SJCRH30 (cell line): Measurements from ENCODE around the gene ANKFN1. TPM values are rescaled to one million over a fixed set of nuclear protein-coding genes. Genes with fewer than 3 reads are reported as not detected.

ENCODE experiments used
- DNase-seq, 2 experiments: peaks; one replicate each; pipeline ENCODE4 v3.0.0-alpha.2; 2015 to 2020
- H3K27ac ChIP-seq: fragments of 250-450 bp; sonication (Bioruptor Pico); 2 replicates; pipeline ENCODE4 v1.5.1; 2020; ENCODE audit warnings: mild to moderate bottlenecking, moderate library complexity
- H3K27me3 ChIP-seq: fragments of 250-450 bp; sonication (Bioruptor Pico); 2 replicates; pipeline ENCODE4 v1.5.1; 2020; ENCODE audit warnings: mild to moderate bottlenecking, moderate library complexity
- H3K36me3 ChIP-seq: fragments of 250-450 bp; sonication (Bioruptor Pico); 2 replicates; pipeline ENCODE4 v1.5.1; 2020; ENCODE audit warnings: mild to moderate bottlenecking, moderate library complexity
- H3K4me1 ChIP-seq: fragments of 250-450 bp; sonication (Bioruptor Pico); 2 replicates; pipeline ENCODE4 v1.5.1; 2020; ENCODE audit warnings: mild to moderate bottlenecking, moderate library complexity
- H3K4me3 ChIP-seq: fragments of 250-450 bp; sonication (Bioruptor Pico); 2 replicates; pipeline ENCODE4 v1.5.1; 2020; ENCODE audit warnings: mild to moderate bottlenecking, moderate library complexity
- H3K9me3 ChIP-seq: fragments of 250-450 bp; sonication (Bioruptor Pico); replicated peaks from 2 replicates; pipeline ENCODE4 v1.5.1; 2020; ENCODE audit warnings: mild to moderate bottlenecking, moderate library complexity
- total RNA-seq: library from RNA; depleted of rRNA; stranded (reverse); fragments of >200 nt; shearing (Covaris generic); gene quantifications from 2 replicates; pipeline ENCODE4 v1.2.3, GENCODE V29; 2014

Gene ANKFN1
- total RNA-seq, 1 experiment from 2014 or later = 1.0 TPM

- Histone ChIP-seq H3K27ac (no peak overlapping the region), H3K4me1 (no peaks in the 10 kb centered on the region)
These were observed 32.4 kb downstream of the ANKFN1 start for GRCh38 chr17:56185491-56186221.

GRCh38 chr17:56186222-56186786 lies 33.0 kb downstream of the ANKFN1 start:
- Histone ChIP-seq H3K9me3 (no peaks in the 10 kb centered on the region), H3K4me1 (no peaks in the 10 kb centered on the region), H3K27ac (no peak overlapping the region), H3K36me3 (no peaks in the 10 kb centered on the region), H3K27me3 (no peaks in the 10 kb centered on the region), H3K4me3 (no peak overlapping the region)
- DNase-seq = no peak

More at GRCh38 chr17:56185491-56186221, 32.4 kb downstream of the ANKFN1 start:
- H3K9me3 ChIP-seq = no peaks in the 10 kb centered on the region
- no peak overlapping the region for H3K4me3 ChIP-seq
- H3K27me3 ChIP-seq = no peaks in the 10 kb centered on the region
- DNase-seq = no peak
- no peaks in the 10 kb centered on the region for H3K36me3 ChIP-seq

GRCh38 chr17:56203430-56203829 lies 50.2 kb downstream of the ANKFN1 start:
- H3K27ac ChIP-seq = peak overlapping the region; percentile 15; the same call in 1 of the 2 replicates
- DNase-seq = peak; percentile 43 to 77
- H3K4me3 ChIP-seq = peak overlapping the region; percentile 59
- no peaks in the 10 kb centered on the region for H3K4me1 ChIP-seq
- H3K9me3 ChIP-seq = no peaks in the 10 kb centered on the region
- H3K27me3 ChIP-seq = no peaks in the 10 kb centered on the region
- no peaks in the 10 kb centered on the region for H3K36me3 ChIP-seq

GRCh38 chr17:56206351-56206750 lies 53.1 kb downstream of the ANKFN1 start:
- DNase-seq = no peak

GRCh38 chr17:56213031-56213430 lies 59.8 kb downstream of the ANKFN1 start:
- Histone ChIP-seq H3K27me3 (no peaks in the 10 kb centered on the region), H3K27ac (no peak overlapping the region), H3K4me3 (no peak overlapping the region), H3K4me1 (no peaks in the 10 kb centered on the region), H3K9me3 (no peaks in the 10 kb centered on the region), H3K36me3 (no peaks in the 10 kb centered on the region)
- no peak for DNase-seq

More at GRCh38 chr17:56206351-56206750, 53.1 kb downstream of the ANKFN1 start:
- no peaks in the 10 kb centered on the region for H3K4me1 ChIP-seq
- no peaks in the 10 kb centered on the region for H3K36me3 ChIP-seq
- H3K27me3 ChIP-seq = no peaks in the 10 kb centered on the region
- no peak overlapping the region for H3K4me3 ChIP-seq
- no peak overlapping the region for H3K27ac ChIP-seq
- H3K9me3 ChIP-seq = no peaks in the 10 kb centered on the region

DNA sequence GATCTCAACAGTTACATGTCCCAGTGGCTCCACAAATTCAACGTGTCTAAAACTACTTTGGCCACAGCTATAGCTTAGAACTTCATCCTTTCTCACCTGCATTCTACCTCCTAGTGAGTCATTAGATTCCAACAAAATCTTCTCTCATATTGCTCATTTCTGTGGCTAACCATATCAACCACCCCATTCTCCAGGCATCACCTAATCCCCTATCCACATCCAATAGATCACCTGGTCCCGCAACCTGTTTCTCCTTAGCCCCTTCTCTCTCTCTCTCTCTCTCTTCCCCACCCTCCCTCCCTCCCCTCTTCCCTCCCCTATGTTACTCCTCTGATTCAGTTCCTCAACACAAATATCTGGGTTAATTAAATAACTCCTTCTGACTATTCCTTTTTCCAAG lies 64.6 kb downstream of the ANKFN1 start:
- no peak for DNase-seq
- Histone ChIP-seq H3K9me3 (no peaks in the 10 kb centered on the region; the same call in 1 of the 2 replicates), H3K27ac (no peak overlapping the region), H3K4me1 (no peaks in the 10 kb centered on the region), H3K4me3 (no peak overlapping the region), H3K36me3 (no peaks in the 10 kb centered on the region), H3K27me3 (no peaks in the 10 kb centered on the region)

- Histone ChIP-seq H3K36me3 (no peaks in the 10 kb centered on the region), H3K27ac (no peak overlapping the region), H3K27me3 (no peaks in the 10 kb centered on the region), H3K9me3 (no peaks in the 10 kb centered on the region; the same call in 1 of the 2 replicates), H3K4me1 (no peaks in the 10 kb centered on the region), H3K4me3 (no peak overlapping the region)
- no peak for DNase-seq
These were observed 69.0 kb downstream of the ANKFN1 start for GRCh38 chr17:56222255-56222654.

GRCh38 chr17:56230660-56231059 lies 77.4 kb downstream of the ANKFN1 start:
- H3K4me1 ChIP-seq = peaks cover 4% of the 10 kb centered on the region; the same call in 1 of the 2 replicates
- H3K27me3 ChIP-seq = no peaks in the 10 kb centered on the region
- no peak for DNase-seq
- no peak overlapping the region for H3K4me3 ChIP-seq
- no peak overlapping the region for H3K27ac ChIP-seq
- H3K9me3 ChIP-seq = no peaks in the 10 kb centered on the region
- no peaks in the 10 kb centered on the region for H3K36me3 ChIP-seq

- no peaks in the 10 kb centered on the region for H3K9me3 ChIP-seq
- H3K4me1 ChIP-seq = peaks cover 4% of the 10 kb centered on the region; the same call in 1 of the 2 replicates
- no peak overlapping the region for H3K27ac ChIP-seq
- H3K4me3 ChIP-seq = no peak overlapping the region
- no peaks in the 10 kb centered on the region for H3K36me3 ChIP-seq
- no peak for DNase-seq
- no peaks in the 10 kb centered on the region for H3K27me3 ChIP-seq
These were observed 78.0 kb downstream of the ANKFN1 start for GRCh38 chr17:56231252-56231651.

DNA sequence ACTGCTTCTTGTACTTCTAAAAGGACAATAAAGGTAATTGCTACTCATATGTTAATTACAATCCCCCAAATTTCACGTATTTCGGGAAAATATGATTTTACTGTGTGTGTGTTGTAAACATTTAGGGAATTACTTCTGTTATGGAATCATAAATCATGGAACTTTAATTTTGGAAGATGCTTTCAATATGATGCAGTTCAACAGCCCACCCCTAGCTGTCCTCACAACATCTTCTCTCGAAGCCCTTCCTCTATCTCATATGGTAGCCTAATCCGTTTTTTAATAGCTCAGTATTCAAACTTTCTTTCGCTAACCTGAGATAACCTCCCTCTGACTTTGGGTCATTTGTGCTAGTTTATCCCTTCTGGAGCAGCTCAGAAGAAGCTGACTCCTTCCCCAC lies 78.4 kb downstream of the ANKFN1 start:
- DNase-seq = no peak

DNA sequence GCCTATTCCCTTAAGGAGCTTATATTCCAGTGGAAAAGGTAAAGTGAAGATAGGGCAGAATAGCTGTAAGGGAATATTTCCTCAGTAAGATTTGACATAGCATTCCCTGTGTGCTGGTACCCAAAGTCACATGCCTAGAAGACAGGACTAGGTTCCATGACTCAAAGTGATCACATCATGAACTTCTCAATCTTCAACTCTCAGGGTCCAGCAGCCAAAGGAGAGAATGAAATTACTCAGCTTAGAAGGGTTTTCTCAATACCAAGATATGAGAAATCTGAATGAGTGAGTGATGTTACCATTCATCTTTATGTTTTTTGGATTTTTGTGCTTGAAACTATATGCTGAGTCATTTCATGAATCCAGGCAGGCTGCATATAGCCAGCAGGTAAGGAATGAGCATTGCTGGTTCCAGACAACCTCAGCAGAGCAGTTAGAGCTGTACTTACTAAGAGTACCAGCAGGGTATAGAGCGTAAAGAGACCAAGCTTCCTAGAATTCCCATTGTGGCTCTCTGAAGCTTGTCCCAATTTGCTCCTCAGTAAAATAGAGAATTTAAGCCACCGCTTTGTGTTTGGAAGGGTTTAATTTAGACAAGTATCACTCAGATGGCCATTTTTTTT lies 91.1 kb downstream of the ANKFN1 start:
- no peaks in the 10 kb centered on the region for H3K27me3 ChIP-seq
- no peaks in the 10 kb centered on the region for H3K4me1 ChIP-seq
- H3K9me3 ChIP-seq = no peaks in the 10 kb centered on the region
- no peak for DNase-seq
- no peaks in the 10 kb centered on the region for H3K36me3 ChIP-seq
- no peak overlapping the region for H3K4me3 ChIP-seq
- H3K27ac ChIP-seq = no peak overlapping the region

More for the DNA sequence above, 78.4 kb downstream of the ANKFN1 start:
- H3K4me1 ChIP-seq = peaks cover 4% of the 10 kb centered on the region; the same call in 1 of the 2 replicates
- H3K4me3 ChIP-seq = no peak overlapping the region
- no peak overlapping the region for H3K27ac ChIP-seq
- H3K27me3 ChIP-seq = no peaks in the 10 kb centered on the region
- H3K9me3 ChIP-seq = no peaks in the 10 kb centered on the region
- no peaks in the 10 kb centered on the region for H3K36me3 ChIP-seq

DNA sequence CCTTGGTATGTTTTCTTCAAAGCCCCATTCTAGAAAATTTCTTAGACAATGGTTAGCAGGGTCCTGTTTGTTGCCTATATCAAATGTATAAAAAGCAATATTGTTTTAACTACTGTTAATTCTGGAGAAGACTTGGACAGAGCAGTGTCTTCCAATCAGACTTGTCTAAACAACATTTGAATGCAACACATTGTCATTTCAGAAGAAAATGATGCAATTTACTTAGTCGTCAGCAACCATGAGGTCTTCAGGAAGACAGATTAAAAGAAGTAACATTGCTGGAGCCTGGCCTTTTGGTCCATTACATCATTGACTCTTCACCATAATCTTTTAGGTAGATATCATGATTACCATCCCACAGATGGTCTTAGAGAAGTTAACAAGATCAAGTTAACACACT lies 94.5 kb downstream of the ANKFN1 start:
- no peaks in the 10 kb centered on the region for H3K4me1 ChIP-seq
- no peaks in the 10 kb centered on the region for H3K27me3 ChIP-seq
- no peak for DNase-seq
- H3K4me3 ChIP-seq = no peak overlapping the region
- H3K27ac ChIP-seq = no peak overlapping the region
- H3K9me3 ChIP-seq = no peaks in the 10 kb centered on the region
- H3K36me3 ChIP-seq = no peaks in the 10 kb centered on the region

- Histone ChIP-seq H3K27me3 (no peaks in the 10 kb centered on the region), H3K4me3 (no peak overlapping the region), H3K4me1 (no peaks in the 10 kb centered on the region), H3K9me3 (no peaks in the 10 kb centered on the region), H3K36me3 (no peaks in the 10 kb centered on the region), H3K27ac (no peak overlapping the region)
- DNase-seq = no peak
These were observed 103.8 kb downstream of the ANKFN1 start for GRCh38 chr17:56257075-56257474.

DNA sequence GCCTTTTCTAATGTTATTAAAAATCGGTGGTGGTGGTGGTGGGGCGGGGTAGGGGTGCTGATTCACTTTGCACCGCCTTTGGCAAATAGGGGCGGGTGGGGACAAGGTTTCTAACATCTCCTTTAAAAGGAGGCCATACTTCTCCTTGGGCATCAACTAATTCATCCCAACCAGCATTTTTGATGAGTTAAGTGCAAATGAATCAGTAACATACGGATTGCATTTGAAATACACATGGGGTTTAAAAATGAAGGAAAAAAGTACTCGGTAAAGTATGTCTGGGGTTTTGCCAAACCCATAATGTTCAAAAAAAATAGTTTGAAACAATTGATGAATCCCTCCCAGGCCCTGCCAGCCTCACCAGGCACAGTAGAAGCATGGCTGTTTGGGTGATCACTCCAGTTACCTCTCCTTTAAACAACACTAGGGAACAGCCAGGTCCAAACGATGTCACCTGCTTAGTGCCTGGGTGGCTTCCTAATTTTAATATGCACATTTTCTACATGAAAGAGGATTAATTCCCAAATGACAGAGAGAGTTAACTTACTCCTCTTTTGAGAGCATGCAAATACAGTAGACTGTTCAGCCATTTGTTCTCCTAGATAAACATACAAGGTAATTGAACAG lies 107.2 kb downstream of the ANKFN1 start:
- Histone ChIP-seq H3K4me1 (no peaks in the 10 kb centered on the region), H3K27ac (no peak overlapping the region), H3K4me3 (no peak overlapping the region), H3K27me3 (no peaks in the 10 kb centered on the region), H3K36me3 (no peaks in the 10 kb centered on the region), H3K9me3 (no peaks in the 10 kb centered on the region)
- no peak for DNase-seq

DNA sequence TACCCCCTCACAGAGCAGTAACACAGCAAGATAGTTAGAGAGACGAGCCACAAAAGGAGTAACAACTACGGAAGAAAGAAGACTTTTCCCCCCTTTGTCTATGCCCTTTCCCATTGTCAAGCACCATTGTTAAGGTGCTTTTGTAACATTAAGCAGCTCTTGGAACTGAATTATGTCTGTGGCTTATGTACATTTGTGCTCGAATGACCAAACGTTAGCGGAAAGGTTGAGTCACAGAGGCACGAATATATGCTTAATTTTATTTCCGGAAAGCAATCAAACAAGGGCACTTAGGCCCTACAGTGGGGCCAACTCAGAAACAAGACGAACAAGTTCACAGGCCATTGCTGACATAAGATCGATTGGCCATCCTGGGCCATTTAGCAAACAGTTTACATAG lies 109.5 kb downstream of the ANKFN1 start:
- H3K4me3 ChIP-seq = no peak overlapping the region
- no peaks in the 10 kb centered on the region for H3K36me3 ChIP-seq
- H3K27ac ChIP-seq = no peak overlapping the region
- H3K4me1 ChIP-seq = no peaks in the 10 kb centered on the region
- DNase-seq = no peak
- no peaks in the 10 kb centered on the region for H3K27me3 ChIP-seq
- H3K9me3 ChIP-seq = no peaks in the 10 kb centered on the region
